ENCODE measurements around the gene DRG1. TPM values are rescaled to one million over a fixed set of nuclear protein-coding genes. Genes with fewer than 3 reads are reported as not detected.
"Not testable (repeated sequence)": the region's sequence is repeated elsewhere in the genome, so short reads cannot be mapped to it uniquely, and the experiment has no call there.

DRG1 gene
- total RNA-seq, 1 experiment from 2014 or later: 79.2 TPM

DNA sequence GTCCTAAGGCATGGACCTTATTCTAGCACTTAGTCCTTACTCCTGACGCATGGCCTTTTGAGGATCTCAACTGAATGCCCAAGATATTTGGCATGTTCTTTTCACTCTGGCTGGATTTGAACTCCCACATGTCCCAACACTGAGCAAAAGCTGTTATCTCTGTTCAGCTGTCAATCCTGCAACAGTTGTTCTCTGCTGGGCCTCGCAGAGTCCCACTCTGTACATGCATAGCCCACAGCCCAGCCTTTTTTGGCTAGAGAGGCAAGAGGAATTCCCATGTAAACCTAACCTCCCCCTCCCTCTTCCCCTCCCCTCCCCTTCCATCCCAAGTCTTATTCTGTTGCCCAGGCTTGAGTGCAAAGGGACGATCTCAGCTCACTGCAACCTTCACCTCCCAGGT lies 21.8 kb upstream of the DRG1 start:
- ATAC-seq (no peak), DNase-seq (ENCODE audit: low spot score) (no peak)
- POLR2A ChIA-PET: no interaction called here
- Mint-ChIP-seq H3K27me3 (ENCODE audit: low read depth) (no peaks in the 10 kb centered on the region; the same call in 1 of the 2 replicates), H3K4me1 (no peaks in the 10 kb centered on the region), H3K27ac (no peak overlapping the region), H3K36me3 (no peaks in the 10 kb centered on the region), H3K4me3 (no peak overlapping the region), H3K9me3 (no peaks in the 10 kb centered on the region)
- CTCF ChIA-PET: interaction anchor here (0.7 to 1.3 kb wide), 2 partner anchors 64 to 592 kb away, joined by 3 read pairs; no protein-coding TSS in a partner anchor
- TF ChIP-seq ETV6 (CRISPR knock-in tag; IDR thresholded peaks at IDR 0.05): no peak
- TF ChIP-seq, protein P1, sequence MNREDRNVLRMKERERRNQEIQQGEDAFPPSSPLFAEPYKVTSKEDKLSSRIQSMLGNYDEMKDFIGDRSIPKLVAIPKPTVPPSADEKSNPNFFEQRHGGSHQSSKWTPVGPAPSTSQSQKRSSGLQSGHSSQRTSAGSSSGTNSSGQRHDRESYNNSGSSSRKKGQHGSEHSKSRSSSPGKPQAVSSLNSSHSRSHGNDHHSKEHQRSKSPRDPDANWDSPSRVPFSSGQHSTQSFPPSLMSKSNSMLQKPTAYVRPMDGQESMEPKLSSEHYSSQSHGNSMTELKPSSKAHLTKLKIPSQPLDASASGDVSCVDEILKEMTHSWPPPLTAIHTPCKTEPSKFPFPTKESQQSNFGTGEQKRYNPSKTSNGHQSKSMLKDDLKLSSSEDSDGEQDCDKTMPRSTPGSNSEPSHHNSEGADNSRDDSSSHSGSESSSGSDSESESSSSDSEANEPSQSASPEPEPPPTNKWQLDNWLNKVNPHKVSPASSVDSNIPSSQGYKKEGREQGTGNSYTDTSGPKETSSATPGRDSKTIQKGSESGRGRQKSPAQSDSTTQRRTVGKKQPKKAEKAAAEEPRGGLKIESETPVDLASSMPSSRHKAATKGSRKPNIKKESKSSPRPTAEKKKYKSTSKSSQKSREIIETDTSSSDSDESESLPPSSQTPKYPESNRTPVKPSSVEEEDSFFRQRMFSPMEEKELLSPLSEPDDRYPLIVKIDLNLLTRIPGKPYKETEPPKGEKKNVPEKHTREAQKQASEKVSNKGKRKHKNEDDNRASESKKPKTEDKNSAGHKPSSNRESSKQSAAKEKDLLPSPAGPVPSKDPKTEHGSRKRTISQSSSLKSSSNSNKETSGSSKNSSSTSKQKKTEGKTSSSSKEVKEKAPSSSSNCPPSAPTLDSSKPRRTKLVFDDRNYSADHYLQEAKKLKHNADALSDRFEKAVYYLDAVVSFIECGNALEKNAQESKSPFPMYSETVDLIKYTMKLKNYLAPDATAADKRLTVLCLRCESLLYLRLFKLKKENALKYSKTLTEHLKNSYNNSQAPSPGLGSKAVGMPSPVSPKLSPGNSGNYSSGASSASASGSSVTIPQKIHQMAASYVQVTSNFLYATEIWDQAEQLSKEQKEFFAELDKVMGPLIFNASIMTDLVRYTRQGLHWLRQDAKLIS (CRISPR knock-in tag; IDR thresholded peaks at IDR 0.05; ENCODE audit: borderline replicate concordance): no peak
- TF ChIP-seq ESRRA (CRISPR knock-in tag; IDR thresholded peaks at IDR 0.05; ENCODE audit: borderline replicate concordance): no peak
- no peak for TF ChIP-seq NR1H2 (CRISPR knock-in tag; IDR thresholded peaks at IDR 0.05)

DNA sequence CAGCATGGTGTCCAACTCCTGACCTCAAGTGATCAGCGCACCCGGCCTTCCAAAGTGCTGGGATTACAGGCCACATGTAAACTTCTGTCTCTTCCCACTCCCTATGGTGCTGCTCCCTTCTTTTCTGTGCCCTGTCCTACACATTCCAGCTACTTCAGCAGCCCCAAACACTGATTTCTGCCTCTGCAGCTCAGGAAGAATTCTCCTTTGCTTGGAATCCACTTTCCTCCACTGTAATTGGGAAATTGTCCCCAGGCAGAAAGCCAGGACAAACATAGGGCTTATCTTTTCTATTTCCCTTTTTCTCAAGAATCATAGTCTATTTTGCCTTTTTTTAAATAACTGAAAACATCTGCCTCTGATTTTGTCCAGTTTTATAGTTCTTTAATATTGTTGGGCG lies 21.3 kb upstream of the DRG1 start:
- ChIA-PET POLR2A (no interaction called here), CTCF (interaction anchor here (0.7 to 1.3 kb wide), 2 partner anchors 65 to 591 kb away, joined by 3 read pairs; no protein-coding TSS in a partner anchor)
- H3K27me3 Mint-ChIP-seq (ENCODE audit: low read depth): no peaks in the 10 kb centered on the region; the same call in 1 of the 2 replicates
- no peaks in the 10 kb centered on the region for H3K9me3 Mint-ChIP-seq
- no peak for TF ChIP-seq CREM (CRISPR knock-in tag; IDR thresholded peaks at IDR 0.05)
- H3K36me3 Mint-ChIP-seq: no peaks in the 10 kb centered on the region
- H3K4me3 Mint-ChIP-seq: no peak overlapping the region
- no peak overlapping the region for H3K27ac Mint-ChIP-seq
- ATAC-seq (no peak), DNase-seq (ENCODE audit: low spot score) (no peak)
- no peaks in the 10 kb centered on the region for H3K4me1 Mint-ChIP-seq

DNA sequence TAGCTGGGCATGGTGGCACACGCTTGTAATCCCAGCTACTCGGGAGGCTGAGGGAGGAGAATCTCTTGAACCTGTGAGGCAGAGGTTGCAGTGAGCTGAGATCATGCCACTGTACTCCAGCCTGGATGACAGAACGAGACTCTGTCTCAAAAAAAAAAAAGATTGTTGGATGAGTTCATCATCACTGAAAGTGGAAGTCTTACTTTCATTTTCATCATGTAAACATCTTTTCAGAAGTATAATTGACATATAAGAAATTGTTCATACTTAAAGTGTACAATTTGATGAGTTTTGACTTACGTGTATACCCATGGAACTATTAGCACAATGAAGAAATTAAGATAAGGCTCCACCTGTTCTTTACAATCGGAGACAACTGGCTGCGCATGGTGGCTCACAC lies 20.8 kb upstream of the DRG1 start:
- H3K9me3 Mint-ChIP-seq; CTCF ChIA-PET; H3K4me3 Mint-ChIP-seq; H3K4me1 Mint-ChIP-seq; ATAC-seq; H3K36me3 Mint-ChIP-seq; H3K27me3 Mint-ChIP-seq (ENCODE audit: low read depth); POLR2A ChIA-PET; H3K27ac Mint-ChIP-seq; DNase-seq (ENCODE audit: low spot score): not testable (repeated sequence)

DNA sequence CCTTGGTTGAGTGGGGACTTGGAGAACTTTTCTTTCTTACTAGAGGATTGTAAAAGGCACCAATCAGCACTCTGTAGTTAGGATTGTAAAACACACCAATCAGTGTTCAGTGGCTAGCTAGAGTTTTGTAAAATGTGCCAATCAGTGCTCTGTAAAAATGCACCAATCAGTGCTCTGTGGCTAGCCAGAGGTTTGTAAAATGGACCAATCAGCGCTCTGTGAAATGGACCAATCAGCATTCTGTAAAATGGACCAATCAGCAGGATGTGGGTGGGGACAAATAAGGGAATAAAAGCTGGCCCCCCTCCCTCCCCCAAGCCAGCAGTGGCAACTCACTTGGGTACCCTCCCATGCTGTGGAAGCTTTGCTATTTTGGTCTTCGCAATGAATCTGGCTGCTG lies 5.5 kb upstream of the DRG1 start:
- CTCF ChIA-PET: no interaction called here
- H3K27me3 Mint-ChIP-seq (ENCODE audit: low read depth): peaks cover 3% of the 10 kb centered on the region; the same call in 1 of the 2 replicates
- POLR2A ChIA-PET: no interaction called here
- TF ChIP-seq NFYB (CRISPR knock-in tag; conservative IDR thresholded peaks at IDR 0.05; ENCODE audit: low read depth): peak; percentile 79
- TF ChIP-seq, protein P2, sequence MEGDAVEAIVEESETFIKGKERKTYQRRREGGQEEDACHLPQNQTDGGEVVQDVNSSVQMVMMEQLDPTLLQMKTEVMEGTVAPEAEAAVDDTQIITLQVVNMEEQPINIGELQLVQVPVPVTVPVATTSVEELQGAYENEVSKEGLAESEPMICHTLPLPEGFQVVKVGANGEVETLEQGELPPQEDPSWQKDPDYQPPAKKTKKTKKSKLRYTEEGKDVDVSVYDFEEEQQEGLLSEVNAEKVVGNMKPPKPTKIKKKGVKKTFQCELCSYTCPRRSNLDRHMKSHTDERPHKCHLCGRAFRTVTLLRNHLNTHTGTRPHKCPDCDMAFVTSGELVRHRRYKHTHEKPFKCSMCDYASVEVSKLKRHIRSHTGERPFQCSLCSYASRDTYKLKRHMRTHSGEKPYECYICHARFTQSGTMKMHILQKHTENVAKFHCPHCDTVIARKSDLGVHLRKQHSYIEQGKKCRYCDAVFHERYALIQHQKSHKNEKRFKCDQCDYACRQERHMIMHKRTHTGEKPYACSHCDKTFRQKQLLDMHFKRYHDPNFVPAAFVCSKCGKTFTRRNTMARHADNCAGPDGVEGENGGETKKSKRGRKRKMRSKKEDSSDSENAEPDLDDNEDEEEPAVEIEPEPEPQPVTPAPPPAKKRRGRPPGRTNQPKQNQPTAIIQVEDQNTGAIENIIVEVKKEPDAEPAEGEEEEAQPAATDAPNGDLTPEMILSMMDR (IDR thresholded peaks at IDR 0.05): no peak
- H3K36me3 Mint-ChIP-seq: no peaks in the 10 kb centered on the region
- H3K9me3 Mint-ChIP-seq: peaks cover 6% of the 10 kb centered on the region
- no peak for DNase-seq (ENCODE audit: low spot score)
- peaks cover 6% of the 10 kb centered on the region; the same call in 1 of the 2 replicates for H3K4me1 Mint-ChIP-seq
- H3K27ac Mint-ChIP-seq: no peak overlapping the region
- no peak for ATAC-seq
- H3K4me3 Mint-ChIP-seq: no peak overlapping the region

DNA sequence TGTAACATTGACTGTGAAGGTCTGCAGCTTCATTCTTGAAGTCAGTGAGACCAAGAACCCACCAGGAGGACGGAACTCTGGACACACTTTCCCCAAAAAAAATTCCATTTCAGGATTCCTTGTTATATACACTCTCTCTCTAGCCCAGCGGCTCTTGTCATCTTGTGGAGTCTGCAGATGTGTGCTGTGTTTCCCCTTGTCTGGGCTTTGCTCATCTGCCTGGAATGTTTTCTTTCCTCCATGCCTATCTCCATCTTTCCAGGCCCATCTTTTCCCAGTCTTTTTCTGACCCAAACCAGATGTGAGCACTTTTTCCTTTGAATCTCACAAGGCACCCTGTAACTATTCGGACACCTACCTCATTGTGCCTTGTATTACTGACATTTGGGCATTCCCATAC lies 5.1 kb upstream of the DRG1 start:
- no peak overlapping the region for H3K4me3 Mint-ChIP-seq
- ATAC-seq: no peak
- POLR2A ChIA-PET: no interaction called here
- CTCF ChIA-PET: no interaction called here
- H3K27me3 Mint-ChIP-seq (ENCODE audit: low read depth): peaks cover 3% of the 10 kb centered on the region; the same call in 1 of the 2 replicates
- no peaks in the 10 kb centered on the region for H3K36me3 Mint-ChIP-seq
- DNase-seq (ENCODE audit: low spot score): no peak
- H3K9me3 Mint-ChIP-seq: peaks cover 6% of the 10 kb centered on the region
- H3K4me1 Mint-ChIP-seq: peaks cover 7% of the 10 kb centered on the region; the same call in 1 of the 2 replicates
- H3K27ac Mint-ChIP-seq: no peak overlapping the region
- TF ChIP-seq KAT7 (CRISPR knock-in tag; IDR thresholded peaks at IDR 0.05; ENCODE audit: borderline replicate concordance): no peak
- TF ChIP-seq PRRX2 (CRISPR knock-in tag; IDR thresholded peaks at IDR 0.05): no peak
- no peak for TF ChIP-seq GRHL2 (CRISPR knock-in tag; IDR thresholded peaks at IDR 0.05; ENCODE audit: insufficient replicate concordance, severe bottlenecking)
- TF ChIP-seq NFE2L1 (CRISPR knock-in tag; IDR thresholded peaks at IDR 0.05): no peak
- TF ChIP-seq FOXJ3 (CRISPR knock-in tag; IDR thresholded peaks at IDR 0.05; ENCODE audit: borderline replicate concordance): no peak
- TF ChIP-seq, protein P3, sequence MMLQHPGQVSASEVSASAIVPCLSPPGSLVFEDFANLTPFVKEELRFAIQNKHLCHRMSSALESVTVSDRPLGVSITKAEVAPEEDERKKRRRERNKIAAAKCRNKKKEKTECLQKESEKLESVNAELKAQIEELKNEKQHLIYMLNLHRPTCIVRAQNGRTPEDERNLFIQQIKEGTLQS (CRISPR knock-in tag; conservative IDR thresholded peaks at IDR 0.05): no peak
- TF ChIP-seq, protein P4, sequence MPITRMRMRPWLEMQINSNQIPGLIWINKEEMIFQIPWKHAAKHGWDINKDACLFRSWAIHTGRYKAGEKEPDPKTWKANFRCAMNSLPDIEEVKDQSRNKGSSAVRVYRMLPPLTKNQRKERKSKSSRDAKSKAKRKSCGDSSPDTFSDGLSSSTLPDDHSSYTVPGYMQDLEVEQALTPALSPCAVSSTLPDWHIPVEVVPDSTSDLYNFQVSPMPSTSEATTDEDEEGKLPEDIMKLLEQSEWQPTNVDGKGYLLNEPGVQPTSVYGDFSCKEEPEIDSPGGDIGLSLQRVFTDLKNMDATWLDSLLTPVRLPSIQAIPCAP (CRISPR knock-in tag; IDR thresholded peaks at IDR 0.05): no peak
- TF ChIP-seq NFYB (CRISPR knock-in tag; conservative IDR thresholded peaks at IDR 0.05; ENCODE audit: low read depth): no peak
- TF ChIP-seq CREB1 (CRISPR knock-in tag; IDR thresholded peaks at IDR 0.05): no peak
- no peak for TF ChIP-seq TEAD1 (CRISPR knock-in tag; IDR thresholded peaks at IDR 0.05)
- TF ChIP-seq, protein P5, sequence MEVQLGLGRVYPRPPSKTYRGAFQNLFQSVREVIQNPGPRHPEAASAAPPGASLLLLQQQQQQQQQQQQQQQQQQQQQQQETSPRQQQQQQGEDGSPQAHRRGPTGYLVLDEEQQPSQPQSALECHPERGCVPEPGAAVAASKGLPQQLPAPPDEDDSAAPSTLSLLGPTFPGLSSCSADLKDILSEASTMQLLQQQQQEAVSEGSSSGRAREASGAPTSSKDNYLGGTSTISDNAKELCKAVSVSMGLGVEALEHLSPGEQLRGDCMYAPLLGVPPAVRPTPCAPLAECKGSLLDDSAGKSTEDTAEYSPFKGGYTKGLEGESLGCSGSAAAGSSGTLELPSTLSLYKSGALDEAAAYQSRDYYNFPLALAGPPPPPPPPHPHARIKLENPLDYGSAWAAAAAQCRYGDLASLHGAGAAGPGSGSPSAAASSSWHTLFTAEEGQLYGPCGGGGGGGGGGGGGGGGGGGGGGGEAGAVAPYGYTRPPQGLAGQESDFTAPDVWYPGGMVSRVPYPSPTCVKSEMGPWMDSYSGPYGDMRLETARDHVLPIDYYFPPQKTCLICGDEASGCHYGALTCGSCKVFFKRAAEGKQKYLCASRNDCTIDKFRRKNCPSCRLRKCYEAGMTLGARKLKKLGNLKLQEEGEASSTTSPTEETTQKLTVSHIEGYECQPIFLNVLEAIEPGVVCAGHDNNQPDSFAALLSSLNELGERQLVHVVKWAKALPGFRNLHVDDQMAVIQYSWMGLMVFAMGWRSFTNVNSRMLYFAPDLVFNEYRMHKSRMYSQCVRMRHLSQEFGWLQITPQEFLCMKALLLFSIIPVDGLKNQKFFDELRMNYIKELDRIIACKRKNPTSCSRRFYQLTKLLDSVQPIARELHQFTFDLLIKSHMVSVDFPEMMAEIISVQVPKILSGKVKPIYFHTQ (CRISPR knock-in tag; IDR thresholded peaks at IDR 0.05): no peak
